Measurements from ENCODE around the gene COG7. TPM values are rescaled to one million over a fixed set of nuclear protein-coding genes. Genes with fewer than 3 reads are reported as not detected.

The COG7 gene
- polyA plus RNA-seq, 1 donor (not counting 4 experiments of a cell fraction or from before 2014, with no cell fraction given): 14.7 TPM

DNA sequence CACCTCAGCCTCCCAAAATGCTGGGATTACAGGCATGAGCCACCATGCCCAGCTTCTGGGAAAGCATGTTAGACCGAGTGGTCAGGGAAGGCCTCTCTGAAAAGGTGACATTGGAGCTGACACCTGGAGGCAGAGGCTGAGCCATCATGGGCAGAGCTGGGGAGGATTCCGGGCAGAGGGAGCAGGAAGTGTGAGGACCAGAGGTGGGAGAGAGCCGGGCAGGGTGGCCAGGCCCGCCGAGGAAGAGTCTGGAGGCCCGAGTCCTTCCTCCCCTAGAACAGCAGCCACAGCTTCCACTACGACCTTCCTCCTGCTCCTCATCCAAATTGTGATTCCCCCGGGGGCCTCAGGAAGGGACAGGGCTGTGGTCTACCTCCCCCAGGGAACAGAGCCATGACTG is 74.7 kb downstream of the COG7 start:
- Histone ChIP-seq H3K4me3 (ENCODE audit: control insufficient read depth in 2 of 3, extremely low read depth in 1 of 3, insufficient read depth in 2 of 3, low read depth in 1 of 3, low read length in 3 of 3) (no peak overlapping the region), H3K4me1 (ENCODE audit: control insufficient read depth, extremely low read depth, insufficient read depth, low read length) (no peaks in the 10 kb centered on the region), H3K27ac (ENCODE audit: control insufficient read depth, insufficient read depth, low read length) (no peak overlapping the region), H3K9ac (ENCODE audit: control insufficient read depth, extremely low read depth, insufficient read depth, low read length) (no peak overlapping the region), H4K20me1 (ENCODE audit: control insufficient read depth, extremely low read depth, insufficient read depth, low read length) (no peaks in the 10 kb centered on the region), H3K27me3 (ENCODE audit: control insufficient read depth, extremely low read depth, insufficient read depth, low read length) (no peaks in the 10 kb centered on the region), H3K36me3 (ENCODE audit: control insufficient read depth in 2 of 2, extremely low read depth in 1 of 2, insufficient read depth in 2 of 2, low read length in 2 of 2) (no peaks in the 10 kb centered on the region), H3K4me2 (ENCODE audit: control insufficient read depth, extremely low read depth, insufficient read depth, low read depth, low read length) (no peak overlapping the region), H3K9me1 (ENCODE audit: control insufficient read depth, extremely low read depth, insufficient read depth, low read length) (no peaks in the 10 kb centered on the region), H3K9me3 (ENCODE audit: control insufficient read depth, low read depth, low read length) (no peaks in the 10 kb centered on the region), H2AFZ (ENCODE audit: control insufficient read depth, low read length) (no peak overlapping the region), H3K79me2 (ENCODE audit: control insufficient read depth, insufficient read depth, low read length) (no peaks in the 10 kb centered on the region)
- DNase-seq (ENCODE audit: low read depth, low spot score) (no peak), FAIRE-seq (no peak)
- dilution Hi-C loops (cut with MboI; ENCODE audit: extremely low pct_ligation_motif_present, low sequenced_read_pairs): loop anchor here (25.0 kb wide), 1 partner anchor 216 kb away; no protein-coding TSS in a partner anchor
- no peak for TF ChIP-seq EZH2 (IDR thresholded peaks at IDR 0.05; ENCODE audit: low read length)
- TF ChIP-seq, protein P1, sequence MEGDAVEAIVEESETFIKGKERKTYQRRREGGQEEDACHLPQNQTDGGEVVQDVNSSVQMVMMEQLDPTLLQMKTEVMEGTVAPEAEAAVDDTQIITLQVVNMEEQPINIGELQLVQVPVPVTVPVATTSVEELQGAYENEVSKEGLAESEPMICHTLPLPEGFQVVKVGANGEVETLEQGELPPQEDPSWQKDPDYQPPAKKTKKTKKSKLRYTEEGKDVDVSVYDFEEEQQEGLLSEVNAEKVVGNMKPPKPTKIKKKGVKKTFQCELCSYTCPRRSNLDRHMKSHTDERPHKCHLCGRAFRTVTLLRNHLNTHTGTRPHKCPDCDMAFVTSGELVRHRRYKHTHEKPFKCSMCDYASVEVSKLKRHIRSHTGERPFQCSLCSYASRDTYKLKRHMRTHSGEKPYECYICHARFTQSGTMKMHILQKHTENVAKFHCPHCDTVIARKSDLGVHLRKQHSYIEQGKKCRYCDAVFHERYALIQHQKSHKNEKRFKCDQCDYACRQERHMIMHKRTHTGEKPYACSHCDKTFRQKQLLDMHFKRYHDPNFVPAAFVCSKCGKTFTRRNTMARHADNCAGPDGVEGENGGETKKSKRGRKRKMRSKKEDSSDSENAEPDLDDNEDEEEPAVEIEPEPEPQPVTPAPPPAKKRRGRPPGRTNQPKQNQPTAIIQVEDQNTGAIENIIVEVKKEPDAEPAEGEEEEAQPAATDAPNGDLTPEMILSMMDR (optimal IDR thresholded peaks at IDR 0.05 in 1 of 3, IDR thresholded peaks at IDR 0.05 in 1 of 3, conservative IDR thresholded peaks at IDR 0.05 in 1 of 3; ENCODE audit: extremely low read depth in 1 of 3, insufficient read depth in 2 of 3, low read length in 3 of 3): no peak

DNA sequence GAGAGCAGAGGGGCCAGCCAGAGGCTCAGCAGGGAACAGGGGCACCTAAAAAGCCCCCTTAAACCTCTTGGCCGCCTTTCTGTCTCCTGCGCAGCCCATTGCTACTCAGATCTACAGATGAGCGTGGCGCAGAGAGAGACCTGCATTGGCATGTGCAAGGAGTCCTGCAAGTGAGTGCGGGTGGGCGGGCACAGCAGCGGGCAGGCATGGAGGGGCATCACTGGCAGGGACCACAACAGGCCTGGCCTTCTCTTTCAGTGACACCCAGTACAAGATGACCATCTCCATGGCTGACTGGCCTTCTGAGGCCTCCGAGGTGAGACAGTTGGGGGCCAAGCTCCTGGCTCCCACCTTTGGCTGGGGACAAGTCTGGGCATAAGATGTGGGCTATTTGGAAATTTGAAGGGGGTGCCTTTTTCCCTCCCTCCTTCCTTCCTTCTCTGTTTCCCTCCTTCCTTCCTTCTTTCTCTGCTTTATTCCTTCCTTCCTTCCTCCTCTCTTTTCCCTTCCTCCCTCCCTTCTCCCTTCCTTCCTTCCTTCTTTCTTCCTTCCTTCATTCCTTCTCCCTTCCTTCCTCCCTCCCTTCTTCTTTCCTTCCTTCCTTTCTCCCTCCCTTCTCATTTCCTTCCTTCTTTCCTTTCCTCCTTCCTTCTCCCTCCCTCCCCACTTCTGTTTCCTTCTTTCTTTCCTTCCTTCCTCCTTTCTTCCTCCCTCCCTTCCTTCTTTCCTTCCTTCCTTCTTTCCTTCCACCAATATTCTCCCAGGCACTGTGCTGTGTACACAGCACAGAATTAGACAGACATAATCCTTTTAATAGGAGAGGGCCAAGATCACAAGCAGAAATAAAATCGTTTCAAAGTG is 75.7 kb downstream of the COG7 start:
- Histone ChIP-seq H3K4me3 (ENCODE audit: control insufficient read depth in 2 of 3, extremely low read depth in 1 of 3, insufficient read depth in 2 of 3, low read depth in 1 of 3, low read length in 3 of 3) (no peak overlapping the region), H3K4me1 (ENCODE audit: control insufficient read depth, extremely low read depth, insufficient read depth, low read length) (no peaks in the 10 kb centered on the region), H3K79me2 (ENCODE audit: control insufficient read depth, insufficient read depth, low read length) (no peaks in the 10 kb centered on the region), H4K20me1 (ENCODE audit: control insufficient read depth, extremely low read depth, insufficient read depth, low read length) (no peaks in the 10 kb centered on the region), H3K9me1 (ENCODE audit: control insufficient read depth, extremely low read depth, insufficient read depth, low read length) (no peaks in the 10 kb centered on the region), H3K9me3 (ENCODE audit: control insufficient read depth, low read depth, low read length) (no peaks in the 10 kb centered on the region), H3K36me3 (ENCODE audit: control insufficient read depth in 2 of 2, extremely low read depth in 1 of 2, insufficient read depth in 2 of 2, low read length in 2 of 2) (no peaks in the 10 kb centered on the region), H3K27me3 (ENCODE audit: control insufficient read depth, extremely low read depth, insufficient read depth, low read length) (no peaks in the 10 kb centered on the region), H2AFZ (ENCODE audit: control insufficient read depth, low read length) (no peak overlapping the region), H3K27ac (ENCODE audit: control insufficient read depth, insufficient read depth, low read length) (no peak overlapping the region), H3K9ac (ENCODE audit: control insufficient read depth, extremely low read depth, insufficient read depth, low read length) (no peak overlapping the region), H3K4me2 (ENCODE audit: control insufficient read depth, extremely low read depth, insufficient read depth, low read depth, low read length) (no peak overlapping the region)
- DNase-seq (ENCODE audit: low read depth, low spot score) (no peak), FAIRE-seq (no peak)
- TF ChIP-seq, protein P1 (optimal IDR thresholded peaks at IDR 0.05 in 1 of 3, IDR thresholded peaks at IDR 0.05 in 1 of 3, conservative IDR thresholded peaks at IDR 0.05 in 1 of 3; ENCODE audit: extremely low read depth in 1 of 3, insufficient read depth in 2 of 3, low read length in 3 of 3): no peak
- TF ChIP-seq EZH2 (IDR thresholded peaks at IDR 0.05; ENCODE audit: low read length): no peak
- dilution Hi-C loops (cut with MboI; ENCODE audit: extremely low pct_ligation_motif_present, low sequenced_read_pairs): loop anchor here (25.0 kb wide), 1 partner anchor 215 kb away; no protein-coding TSS in a partner anchor

All from keratinocyte (primary cell).